NCI-H1417 (cell line): ENCODE measurements around the gene LPGAT1.
"Not testable (repeated sequence)": the region's sequence is repeated elsewhere in the genome, so short reads cannot be mapped to it uniquely, and the experiment has no call there.

Source experiments
- DNase-seq, 3 experiments: peaks; one replicate each; lab custom pipeline; 2025; lab: John Stamatoyannopoulos, UW

Gene LPGAT1

DNA sequence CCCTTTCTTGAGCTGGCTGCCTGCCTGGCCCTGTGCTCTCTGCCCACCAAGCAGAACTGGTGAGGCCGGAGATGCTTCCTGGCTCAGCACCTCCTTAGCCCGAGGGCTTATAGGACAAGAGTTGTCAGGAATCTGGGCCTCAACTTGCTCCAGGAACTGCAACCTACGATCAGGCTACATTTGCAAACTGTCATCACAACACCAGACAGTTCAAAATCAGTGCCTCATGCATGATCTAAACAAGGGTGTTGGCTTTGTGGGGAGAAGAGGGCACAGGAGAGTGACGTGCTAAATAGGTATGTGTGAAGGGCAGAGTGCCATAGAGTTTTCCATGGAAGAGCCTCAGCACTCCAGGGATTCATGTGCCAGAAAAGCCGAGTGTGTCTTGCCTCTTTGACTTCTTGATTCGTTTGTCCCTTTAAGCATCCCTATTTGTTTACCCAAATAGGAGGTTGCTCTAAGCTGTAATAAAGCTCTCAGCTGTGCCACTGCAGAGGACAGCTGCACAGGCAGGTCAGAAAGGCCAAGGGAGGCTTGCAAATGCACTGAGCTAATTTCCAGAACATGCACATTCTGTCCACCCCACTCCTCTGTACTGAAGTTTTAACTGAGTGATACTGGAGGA is 125.0 kb downstream of the LPGAT1 start:
- peak in 1 of 3 experiments; percentile 49 for DNase-seq

GRCh38 chr1:211704543-211704942 is 126.0 kb downstream of the LPGAT1 start:
- peak in 1 of 3 experiments; percentile 67 for DNase-seq

GRCh38 chr1:211703812-211704537 is 126.6 kb downstream of the LPGAT1 start:
- peak; percentile 67 to 92 (median 84) for DNase-seq

DNA sequence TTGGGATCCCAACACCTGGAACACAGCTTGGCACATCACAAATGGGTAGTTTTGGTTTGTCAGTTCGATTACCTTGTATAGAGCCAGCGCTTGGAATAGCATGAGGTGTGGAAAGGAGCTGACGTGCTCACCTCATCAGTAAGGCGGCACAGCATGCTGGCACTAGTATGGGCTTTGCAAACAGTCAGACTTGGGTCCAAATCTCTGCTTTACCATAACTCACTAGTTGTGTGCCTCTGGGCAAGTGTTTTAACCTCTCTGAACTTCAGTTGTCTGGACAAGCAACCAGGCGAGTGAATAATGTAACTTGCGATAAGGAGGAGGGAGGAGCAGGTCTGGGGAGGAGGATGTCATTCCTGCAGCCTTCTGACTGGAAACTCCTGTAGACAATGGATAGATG is 128.8 kb downstream of the LPGAT1 start:
- no peak for DNase-seq

DNA sequence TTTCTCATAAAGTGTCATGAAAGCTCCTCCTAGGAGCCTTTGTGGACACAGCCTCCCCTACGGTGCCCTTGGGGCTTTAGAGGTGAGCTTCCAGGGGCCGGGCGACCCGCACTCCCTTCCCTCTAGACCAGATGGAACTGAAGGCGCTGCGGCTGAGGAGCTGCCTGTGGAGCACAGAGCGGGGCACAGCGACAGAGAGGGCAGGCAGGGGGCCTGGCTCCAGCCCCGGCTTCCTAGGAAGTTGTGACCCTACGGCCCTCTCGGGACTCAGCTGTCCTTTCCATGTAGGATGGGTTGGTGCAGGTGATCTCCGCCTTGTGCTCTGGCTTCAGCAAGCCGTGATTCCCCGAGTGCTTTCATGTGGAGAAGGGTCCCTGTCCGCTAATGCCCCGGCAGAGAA is 131.5 kb downstream of the LPGAT1 start:
- no peak for DNase-seq

GRCh38 chr1:211698161-211699026 is 132.2 kb downstream of the LPGAT1 start:
- DNase-seq = peak; percentile 9 to 62 (median 31)

GRCh38 chr1:211697356-211697755 is 133.2 kb downstream of the LPGAT1 start:
- DNase-seq = peak in 2 of 3 experiments; percentile 29 to 60

DNA sequence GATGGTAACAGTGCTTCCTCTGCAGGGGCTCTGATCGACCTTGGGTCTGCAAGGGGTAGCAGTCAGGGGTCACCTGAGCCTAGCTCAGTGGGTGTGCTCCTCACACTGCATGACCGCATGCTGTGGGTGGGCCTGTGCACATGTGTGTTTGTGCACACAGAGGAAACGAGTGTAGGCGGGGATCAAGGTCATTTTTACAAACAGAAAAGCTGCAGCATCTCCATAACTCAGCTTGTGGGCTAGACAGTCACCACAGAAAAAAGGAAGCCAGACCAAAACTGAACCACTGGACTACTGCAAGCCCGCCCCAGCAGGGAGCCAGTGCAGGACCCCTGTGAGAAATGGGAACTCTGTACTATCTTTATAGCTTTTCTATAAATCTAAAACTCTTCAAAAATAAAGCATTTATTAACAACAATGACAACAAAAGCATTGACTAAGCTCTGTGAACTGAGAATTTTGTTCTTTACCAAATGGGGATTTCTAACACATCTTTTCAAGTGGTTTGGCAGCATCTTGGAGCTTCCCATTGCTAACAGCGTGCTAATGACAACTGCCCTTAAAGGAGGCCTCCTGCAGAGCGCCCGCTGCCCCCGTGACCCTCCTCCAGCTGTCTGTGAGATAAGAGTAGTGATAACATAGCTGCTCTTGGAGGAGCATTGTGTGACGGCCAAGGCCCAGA is 135.3 kb downstream of the LPGAT1 start:
- no peak for DNase-seq

DNA sequence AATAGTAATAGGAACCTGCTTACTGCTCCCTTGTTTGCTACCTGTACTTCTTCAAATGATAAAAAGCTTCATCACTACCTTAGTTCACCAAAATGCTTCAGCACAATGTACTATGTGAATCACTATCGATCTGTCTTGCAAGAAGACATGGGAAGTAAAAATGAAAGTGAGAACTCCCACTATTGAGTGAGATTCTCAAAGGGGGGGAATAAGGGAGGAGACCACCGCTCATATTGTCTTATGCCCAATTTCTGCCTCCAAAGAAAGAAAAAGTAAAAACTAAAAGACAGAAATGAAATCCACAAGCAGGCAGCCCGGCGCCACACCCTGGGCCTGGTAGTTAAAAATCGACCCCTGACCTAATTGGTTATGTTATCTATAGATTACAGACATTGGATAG is 136.7 kb downstream of the LPGAT1 start:
- not testable (repeated sequence) for DNase-seq
